AG08396 (cell line): ENCODE measurements around the gene SLC9B1.
"Not testable (repeated sequence)": the region's sequence is repeated elsewhere in the genome, so short reads cannot be mapped to it uniquely, and the experiment has no call there.

Experiments
- DNase-seq: peaks from one replicate; pipeline ENCODE4 v3.0.0; 2012; ENCODE audit warnings: low spot score, mixed read lengths

Gene SLC9B1

DNA sequence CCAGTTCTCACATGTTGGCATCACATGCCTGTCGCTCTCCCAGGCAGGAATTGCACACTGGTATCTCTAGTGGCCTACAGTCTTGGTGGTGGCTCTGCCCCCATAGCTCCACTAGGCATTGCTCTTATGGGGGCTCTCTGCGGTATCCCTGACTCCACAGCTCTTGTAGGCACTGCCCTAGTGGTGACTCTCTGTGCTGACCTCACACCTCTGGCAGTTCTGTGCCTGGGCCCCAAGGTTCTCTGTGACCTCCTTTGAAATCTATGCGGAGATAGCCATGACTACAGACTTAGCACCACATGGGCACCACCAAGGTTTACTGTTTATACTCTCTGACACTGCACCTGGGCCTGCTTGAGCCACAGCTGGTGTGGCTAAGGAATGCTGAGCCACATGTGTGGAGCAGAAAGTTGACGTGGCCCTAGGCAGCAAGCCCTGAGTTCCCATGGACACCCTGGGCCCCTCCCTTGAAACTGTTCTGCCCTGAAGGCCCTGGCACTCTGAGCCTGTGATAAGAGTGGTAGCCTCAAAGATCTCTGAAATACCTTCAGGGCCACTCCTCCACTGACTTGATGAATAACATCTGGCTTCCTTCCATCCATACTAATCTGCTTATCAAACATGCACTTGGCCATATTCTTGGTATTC, 8.0 kb downstream of the SLC9B1 start:
- no peak for DNase-seq

DNA sequence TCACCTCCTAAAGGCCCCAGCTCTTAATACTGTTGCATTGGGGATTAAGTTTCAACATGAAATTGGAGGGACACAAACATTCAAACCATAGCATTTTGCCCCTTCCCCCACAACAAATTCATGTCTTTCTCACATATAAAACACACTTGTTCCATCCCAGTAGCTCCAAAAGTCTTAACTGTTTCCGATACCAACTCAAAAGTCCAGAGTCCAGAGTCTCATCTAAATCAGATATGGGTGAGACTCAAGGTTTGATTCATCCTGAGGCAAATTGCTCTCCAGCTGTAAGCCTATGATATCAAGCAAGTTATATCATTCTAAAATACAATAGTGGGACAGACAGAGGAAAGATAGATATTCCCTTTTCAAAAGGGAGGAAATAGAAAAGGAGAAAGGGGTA, 8.7 kb downstream of the SLC9B1 start:
- DNase-seq: no peak

DNA sequence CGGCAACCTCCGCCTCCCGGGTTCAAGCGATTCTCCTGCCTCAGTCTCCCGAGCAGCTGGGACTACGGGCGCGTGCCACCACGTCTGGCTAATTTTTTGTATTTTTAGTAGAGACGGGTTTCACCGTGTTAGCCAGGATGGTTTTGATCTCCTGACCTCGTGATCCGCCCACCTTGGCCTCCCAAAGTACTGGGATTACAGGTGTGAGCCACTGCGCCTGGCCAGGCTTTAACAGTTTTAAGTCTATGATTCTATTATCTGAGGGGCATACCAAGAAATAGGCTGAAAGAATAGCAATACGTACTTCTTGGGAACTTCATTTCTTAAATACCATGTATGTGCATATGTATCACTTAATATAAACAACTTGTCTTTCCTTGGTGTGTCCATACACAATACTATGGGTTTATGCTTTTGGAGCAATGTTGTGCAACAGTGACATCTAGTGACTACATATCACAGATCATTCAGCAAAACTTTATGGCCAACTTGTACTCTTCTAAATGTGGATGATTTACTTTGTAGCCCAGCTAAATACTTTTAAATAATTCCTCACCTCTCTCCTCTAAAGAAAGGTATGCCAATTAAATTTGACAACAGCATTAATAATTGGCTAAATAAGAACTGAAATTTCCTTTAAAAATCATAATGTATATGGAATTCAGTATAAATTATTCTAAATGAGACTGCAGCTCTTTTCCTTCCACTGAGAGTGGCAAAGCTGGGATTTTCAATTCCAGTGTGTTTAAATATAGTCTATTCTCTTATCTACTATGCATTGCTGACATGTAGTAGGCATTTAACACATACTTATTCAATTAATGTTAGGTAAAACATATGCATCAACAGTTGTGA, 10.4 kb downstream of the SLC9B1 start:
- DNase-seq: peak; percentile 29

DNA sequence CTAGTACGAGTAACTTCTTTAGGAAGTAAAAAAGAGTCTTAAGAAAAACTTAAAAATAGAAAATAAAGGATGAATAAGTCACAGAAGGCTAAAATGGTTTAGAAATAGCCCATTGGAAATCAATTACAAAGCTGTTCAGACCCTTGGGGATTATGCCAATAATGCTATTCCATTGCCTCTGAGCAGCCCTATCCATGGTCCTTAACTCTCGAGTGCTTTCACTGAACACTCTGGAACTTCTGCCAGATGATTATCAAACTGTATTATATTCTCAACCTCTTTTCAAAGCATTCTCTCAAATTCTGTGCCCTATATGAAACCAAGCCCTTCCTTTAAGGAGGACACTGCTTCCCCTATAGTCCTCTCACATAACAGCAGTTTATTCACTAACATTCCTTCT, 17.0 kb downstream of the SLC9B1 start:
- DNase-seq: peak; percentile 18

DNA sequence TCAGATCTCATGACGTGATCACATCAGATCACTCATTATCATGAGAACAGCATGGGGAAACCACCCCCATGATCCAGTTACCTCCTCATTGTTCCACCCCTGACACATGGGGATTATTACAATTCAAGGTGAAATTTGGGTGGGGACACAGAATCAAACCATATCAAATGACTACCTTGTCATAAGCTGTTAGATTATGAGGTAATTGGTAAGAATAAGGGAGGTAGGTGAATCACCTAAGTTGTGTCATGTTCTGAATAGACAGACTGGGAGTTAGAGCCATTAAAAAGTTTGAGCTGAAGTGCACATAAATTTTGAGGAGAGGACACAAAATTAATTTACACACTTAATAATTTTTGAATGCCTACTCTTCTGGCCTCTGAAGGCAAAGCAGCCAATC, 24.7 kb downstream of the SLC9B1 start:
- no peak for DNase-seq

DNA sequence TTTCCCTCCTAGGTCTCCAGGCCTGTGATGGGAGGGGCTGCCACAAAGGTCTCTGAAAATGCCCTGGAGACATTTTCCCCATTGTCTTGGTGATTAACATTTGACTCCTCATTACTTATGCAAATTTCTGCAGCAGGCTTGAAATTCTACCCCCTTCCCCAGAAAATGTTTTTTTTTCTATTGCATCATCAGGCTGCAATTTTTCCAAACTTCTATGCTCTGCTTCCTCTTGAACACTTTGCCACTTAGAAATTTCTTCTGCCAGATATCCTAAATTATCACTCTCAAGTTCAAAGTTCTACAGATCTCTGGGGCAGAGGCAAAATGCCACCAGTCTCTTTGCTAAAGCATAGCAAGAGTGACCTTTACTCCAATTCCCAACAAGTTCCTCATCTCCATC, 25.5 kb downstream of the SLC9B1 start:
- not testable (repeated sequence) for DNase-seq

DNA sequence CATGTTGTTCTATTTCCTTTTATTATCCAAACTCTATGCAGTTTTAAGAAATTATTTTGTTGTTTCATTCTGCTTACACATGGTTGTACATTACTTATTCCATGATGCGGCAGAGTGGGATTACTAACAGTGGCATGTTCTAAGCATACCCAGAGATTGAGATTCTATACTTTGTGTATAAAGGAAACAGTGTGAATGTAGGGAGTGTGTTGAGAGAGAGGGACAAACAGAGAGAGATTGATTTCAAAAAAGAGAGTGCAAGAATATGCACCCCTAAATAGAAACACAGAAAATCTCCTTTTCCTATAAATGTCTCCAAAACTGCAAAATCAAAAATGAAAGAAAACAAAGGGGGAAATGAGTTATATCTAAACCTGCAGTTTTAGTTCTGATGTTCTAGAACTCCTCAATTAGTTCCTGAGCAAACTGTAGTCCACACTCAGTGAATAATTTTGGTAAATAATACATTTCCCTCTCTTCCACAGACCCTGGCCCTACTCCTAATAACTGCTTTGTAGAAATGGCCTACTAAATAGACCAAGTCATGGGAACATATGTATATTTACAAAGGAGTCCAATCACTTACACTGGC, 31.0 kb downstream of the SLC9B1 start:
- no peak for DNase-seq

DNA sequence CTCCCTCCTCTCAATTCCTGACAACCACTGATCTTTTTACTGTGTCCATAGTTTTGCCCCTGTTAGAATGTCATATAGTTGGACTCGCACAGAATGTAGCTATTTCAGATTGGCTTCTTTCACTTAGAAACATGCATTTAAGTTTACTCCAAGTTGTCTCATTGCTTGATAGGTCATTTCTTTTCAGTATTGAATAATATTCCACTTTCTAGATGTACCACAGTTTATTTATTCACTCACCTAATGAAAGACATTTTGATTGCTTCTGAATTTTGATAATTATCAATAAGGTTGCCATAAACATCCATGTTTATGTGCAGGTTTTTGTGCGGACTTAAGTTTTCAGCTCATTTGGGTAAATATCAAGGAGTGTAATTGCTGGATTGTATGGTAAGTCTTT, 38.5 kb downstream of the SLC9B1 start:
- DNase-seq: no peak

DNA sequence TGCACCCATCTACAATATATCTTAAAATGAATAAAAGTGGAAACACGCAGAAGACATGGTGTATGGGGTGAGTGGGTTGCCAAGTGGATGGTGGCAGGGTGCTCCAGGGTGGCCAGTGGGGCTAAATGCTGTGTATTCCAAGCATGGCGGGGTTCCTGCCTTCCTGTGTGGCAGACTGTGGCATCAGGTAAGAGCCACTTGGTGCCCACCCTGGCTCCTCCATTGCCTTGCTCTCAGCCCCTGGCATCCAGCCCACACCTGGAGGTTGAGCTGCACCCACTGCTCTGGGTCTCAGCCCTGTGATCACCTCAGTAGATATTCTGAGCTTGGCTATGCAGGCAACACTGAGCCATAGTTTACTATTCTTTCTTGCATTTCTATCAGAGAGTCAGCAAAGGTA, 57.7 kb downstream of the SLC9B1 start:
- DNase-seq: not testable (repeated sequence)

DNA sequence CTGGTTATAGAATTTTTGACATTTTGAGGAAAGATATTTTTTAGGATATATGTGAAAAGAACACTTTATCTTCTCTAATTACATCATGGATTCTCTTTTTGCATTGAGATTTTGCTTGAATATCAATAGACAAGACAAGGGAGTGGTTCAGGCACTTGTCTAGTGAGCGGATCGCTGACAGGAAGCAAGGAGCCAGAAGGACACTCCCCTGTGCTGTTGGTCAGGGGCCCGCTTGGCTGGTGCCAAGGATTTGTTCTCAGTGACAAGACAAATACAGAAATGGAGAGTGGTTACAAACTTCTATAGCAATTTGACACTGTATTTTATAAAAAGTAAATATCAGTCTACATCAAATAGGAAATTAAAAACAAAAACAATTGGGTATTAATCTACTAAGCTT, 60.0 kb downstream of the SLC9B1 start:
- DNase-seq: no peak

DNA sequence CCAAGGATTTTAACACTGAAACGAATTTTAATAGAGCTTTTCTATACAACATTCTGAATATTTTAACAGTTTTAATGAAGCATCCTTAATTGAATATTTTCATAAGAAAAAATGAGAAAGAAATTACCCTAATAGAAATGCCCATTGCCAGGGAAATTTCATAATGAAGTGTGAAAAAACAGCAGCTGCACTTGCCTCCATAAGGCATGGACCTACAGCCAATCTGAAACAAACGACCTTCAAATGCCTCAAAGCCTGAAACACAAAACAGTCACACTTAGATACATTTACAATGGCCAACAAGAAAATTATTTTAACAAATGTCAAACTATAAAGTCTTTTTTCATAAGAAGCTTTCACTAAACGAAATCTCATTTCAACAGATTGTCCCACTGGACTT, 74.4 kb downstream of the SLC9B1 start:
- DNase-seq: no peak

DNA sequence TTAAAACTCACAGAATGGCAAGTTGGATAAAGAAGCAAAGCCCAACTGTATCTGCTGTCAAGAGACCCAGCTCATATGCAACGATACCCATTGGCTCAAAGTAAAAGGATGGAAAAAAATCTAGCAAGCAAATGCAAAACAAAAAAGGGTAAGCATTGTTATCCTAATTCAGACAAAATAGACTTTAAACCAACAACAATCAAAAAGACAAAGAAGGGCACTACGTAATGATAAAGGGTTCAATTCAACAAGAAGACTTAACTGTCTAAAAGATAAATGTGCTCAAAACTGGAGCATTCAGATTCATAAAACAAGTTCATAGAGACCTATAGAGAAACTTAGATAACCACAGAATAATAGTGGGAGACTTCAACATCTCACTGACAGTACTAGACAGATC, 81.4 kb downstream of the SLC9B1 start:
- DNase-seq: not testable (repeated sequence)

DNA sequence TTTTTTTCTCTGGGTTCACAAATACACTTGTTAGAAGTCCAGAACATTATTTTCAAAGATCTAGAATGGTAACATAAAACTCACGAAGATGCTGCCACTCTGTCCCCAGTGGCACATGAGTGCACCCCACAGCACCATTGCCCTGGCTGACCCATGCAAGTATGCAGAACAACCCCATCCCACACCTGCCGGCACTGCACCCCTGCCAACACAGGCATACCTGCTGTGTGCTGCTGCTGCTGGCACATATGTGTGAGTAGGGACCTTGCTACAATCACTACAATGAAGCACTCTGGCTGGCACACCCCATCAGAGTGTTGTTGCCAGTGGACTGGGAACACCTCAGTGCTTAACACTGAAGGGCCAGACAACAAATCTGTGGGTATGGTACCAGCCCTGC, 83.8 kb downstream of the SLC9B1 start:
- DNase-seq: no peak

DNA sequence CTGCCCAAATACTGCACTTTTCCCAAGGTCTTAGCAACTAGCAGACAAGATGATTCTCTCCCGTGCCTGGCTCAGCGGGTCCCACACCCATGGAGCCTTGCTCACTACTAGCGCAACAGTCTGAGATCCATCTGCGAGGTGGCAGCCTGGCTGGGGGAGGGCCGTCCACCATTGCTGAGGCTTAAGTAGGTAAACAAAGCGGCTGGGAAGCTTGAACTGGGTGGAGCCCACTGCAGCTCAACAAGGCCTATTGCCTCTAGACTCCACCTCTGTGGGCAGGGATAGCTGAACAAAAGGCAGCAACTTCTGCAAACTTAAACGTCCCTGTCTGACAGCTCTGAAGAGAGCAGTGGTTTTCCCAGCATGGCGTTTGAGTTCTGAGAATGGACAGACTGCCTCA, 99.8 kb downstream of the SLC9B1 start:
- DNase-seq: not testable (repeated sequence)

DNA sequence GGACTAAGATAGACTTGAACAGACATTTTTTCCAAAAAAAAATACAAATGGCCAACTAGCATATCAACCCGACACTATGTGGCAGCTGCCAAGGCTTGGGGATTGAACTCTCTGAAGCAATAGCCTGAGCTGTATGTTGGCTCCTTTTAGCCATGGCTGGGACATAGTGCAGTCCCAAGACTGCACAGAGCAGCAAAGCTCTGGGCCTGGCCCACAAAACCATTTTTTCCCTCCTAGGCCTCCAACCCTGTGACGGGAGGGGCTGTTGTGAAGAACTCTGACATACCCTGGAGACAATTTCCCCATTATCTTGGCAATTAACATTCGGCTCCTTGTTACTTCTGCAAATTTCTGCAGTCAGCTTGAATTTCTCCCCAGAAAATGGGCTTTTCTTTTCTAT, 100.6 kb downstream of the SLC9B1 start:
- no peak for DNase-seq

DNA sequence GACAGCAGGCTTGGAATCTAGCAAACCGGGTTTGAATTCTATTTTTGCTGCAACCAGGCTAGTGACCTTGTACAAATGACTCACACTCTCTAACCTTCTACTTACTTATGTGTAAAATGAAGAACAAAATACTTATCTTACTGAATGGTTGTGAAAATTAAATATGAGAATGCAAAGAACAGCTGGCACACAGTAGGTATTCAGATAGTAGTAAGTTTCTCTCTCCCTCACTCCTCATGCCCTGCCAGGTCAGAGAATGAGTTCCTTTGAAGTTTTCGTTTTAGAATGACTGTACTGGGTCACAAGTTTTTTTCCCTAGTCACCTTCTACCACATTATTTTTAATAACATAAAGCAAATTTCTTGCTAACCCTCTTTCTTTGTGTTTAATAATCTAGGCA, 117.7 kb downstream of the SLC9B1 start:
- DNase-seq: no peak

DNA sequence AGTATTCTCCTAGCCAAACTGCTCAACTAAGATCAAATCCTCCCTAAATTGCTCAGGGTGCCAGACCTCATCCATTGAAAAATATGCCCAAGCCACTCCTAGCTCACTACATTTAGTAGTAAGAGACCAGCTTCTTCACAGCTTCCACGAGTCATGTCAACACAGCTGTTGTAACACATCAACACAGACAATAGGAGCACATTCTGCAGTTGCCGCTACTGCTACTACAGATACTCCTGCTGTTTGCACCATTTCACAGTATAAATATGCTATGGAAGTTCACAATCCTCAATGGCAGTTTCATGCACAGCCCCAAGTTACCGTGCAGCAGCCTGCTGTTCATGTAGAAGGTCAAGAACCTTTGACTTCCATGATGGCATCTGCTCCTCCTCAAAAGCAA, 121.9 kb downstream of the SLC9B1 start:
- not testable (repeated sequence) for DNase-seq

DNA sequence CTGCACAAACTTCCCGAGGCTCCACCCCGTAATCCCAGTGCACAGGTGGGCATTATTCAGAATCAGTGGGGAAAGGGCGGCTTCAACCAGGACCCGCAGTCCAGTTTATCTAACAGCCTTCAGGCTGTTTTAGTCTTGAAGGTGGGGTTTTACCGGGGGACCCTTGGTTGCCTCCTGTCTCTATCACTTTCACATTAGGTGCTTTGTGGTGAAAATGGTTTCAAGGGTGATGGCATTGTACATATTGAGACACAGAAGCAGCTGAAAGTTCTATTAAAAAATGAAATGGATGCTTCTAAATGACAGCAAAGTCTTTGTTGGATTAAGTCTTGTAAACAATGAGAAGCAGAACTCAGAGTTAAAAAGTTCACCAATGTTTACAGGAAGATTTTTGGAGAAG, 123.0 kb downstream of the SLC9B1 start:
- DNase-seq: not testable (repeated sequence)

DNA sequence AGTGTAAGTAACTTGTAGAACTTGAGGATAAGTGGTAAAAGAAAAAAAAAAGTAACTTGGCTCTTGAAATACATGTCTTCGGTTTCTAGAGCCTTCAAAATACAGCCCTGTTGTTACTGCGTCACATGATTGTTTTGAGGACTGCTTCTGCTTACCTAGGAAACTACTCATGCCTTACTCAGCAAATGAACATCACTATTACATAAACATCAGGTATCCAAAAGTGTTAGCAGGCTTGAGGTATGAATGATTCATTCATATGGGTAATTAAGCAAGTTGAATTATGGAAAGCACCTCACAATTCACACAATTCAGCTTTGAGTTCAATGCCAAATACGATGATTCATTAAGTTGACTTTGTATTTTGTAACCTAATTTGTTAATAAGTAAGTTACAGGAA, 129.6 kb downstream of the SLC9B1 start:
- not testable (repeated sequence) for DNase-seq

DNA sequence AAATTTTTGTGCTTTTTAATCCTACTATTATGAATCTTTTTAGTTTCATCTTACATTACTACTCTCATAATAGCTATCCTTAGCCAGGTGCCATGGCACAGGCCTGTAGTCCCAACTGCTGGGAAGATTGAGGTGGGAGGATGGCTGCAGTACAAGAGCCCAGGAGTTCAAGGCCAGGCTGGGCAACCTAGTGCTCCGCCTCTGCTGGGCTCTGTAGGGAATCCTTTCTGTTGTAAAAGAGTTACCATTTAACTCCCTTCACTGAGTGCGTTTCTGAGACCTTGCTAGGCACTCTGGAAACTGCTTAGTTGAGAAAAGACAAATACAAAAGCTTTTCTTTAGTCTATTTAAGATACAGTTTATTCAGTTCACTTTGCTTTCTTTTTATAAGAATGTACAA, 130.9 kb downstream of the SLC9B1 start:
- not testable (repeated sequence) for DNase-seq

DNA sequence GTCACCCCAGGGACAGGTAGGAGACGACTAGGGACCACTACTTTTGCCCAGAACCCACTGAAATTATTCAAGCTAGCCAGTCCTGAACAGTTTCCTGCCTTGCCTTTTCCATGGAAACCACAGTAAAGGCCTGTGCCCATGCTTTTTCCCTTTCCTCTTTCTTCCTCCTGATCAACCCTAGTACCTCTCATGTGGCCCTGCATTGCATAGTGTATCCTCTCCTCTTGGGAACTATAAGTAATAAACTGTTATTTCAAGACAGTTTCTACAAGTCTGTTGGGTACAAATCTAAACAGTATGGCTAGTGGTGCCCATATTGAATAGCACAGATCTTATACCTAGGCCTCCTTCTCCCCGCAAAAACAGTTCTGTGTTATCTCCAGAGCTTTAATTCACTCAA, 136.2 kb downstream of the SLC9B1 start:
- DNase-seq: no peak

DNA sequence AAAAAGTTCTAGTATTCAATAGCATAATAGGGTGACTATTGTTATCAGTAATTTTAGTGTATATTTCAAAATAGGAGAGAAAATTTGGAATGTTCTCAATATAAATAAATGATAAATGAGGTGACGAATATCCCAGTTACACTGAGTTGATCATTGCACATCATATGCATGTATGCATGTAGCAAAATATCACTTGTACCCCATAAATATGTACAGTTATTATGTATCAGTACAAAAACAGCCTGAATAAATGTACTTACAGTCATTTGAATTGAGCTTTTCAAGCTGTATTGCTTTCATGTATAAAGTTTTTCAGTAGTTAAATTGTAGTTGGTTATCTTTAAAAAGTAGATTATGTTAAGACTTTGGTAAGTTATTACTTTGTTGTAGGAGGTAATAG, 138.2 kb downstream of the SLC9B1 start:
- DNase-seq: no peak

DNA sequence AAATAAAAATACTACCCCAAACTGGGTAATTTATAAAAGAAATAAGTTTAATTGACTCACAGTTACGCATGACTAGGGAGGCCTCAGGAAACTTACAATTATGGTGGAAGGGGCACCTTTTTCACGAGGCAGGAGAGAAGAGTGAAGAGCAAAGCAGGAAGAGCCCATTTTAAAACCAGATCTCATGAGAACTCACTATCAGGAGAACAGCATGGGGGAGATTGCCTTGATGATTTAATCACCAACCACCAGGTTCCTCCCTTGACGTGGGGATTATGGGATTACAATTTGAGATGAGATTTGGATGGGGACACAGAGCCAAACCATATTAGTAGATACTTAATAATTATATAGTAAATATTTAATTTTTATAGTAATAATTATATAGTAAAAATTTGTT, 140.6 kb downstream of the SLC9B1 start:
- DNase-seq: no peak
